Mesenchymal stem cell (in vitro differentiated cells and primary cell): ENCODE measurements around the gene SNCB.

Experiments
- DNase-seq: peaks from one replicate; pipeline ENCODE4 v3.0.0-alpha.2; 2013
- H2AFZ ChIP-seq: one replicate; pipeline ENCODE4 v1.6.1; 2013; ENCODE audit warnings: low read depth, mild to moderate bottlenecking, control low read depth, inconsistent platforms, low read length, moderate library complexity
- H2AK5ac ChIP-seq: 2 replicates; pipeline ENCODE4 v1.6.1; 2013; ENCODE audit warnings: low read length, moderate library complexity, mild to moderate bottlenecking, inconsistent platforms; ENCODE audit not compliant: severe bottlenecking
- H2BK120ac ChIP-seq: one replicate; pipeline ENCODE4 v1.6.1; 2013; ENCODE audit warnings: low read depth, mild to moderate bottlenecking, inconsistent platforms, low read length, moderate library complexity
- H2BK12ac ChIP-seq, 2 experiments: one replicate each; pipeline ENCODE4 v1.6.1; 2013; ENCODE audit warnings: inconsistent platforms in 2 of 2, low read length in 2 of 2, mild to moderate bottlenecking in 2 of 2, moderate library complexity in 2 of 2, control low read depth in 1 of 2
- H2BK15ac ChIP-seq: one replicate; pipeline ENCODE4 v1.6.1; 2013; ENCODE audit warnings: mild to moderate bottlenecking, low read depth, inconsistent platforms; ENCODE audit not compliant: poor library complexity, severe bottlenecking
- H2BK5ac ChIP-seq: 2 replicates; pipeline ENCODE4 v1.6.1; 2013; ENCODE audit warnings: low read depth, mild to moderate bottlenecking, low read length, control low read depth, inconsistent platforms; ENCODE audit not compliant: poor library complexity, severe bottlenecking
- H3K14ac ChIP-seq, 2 experiments: one replicate each; pipeline ENCODE4 v1.6.1; 2013; ENCODE audit warnings: inconsistent platforms in 2 of 2, low read length in 2 of 2, control low read depth in 1 of 2, mild to moderate bottlenecking in 1 of 2, moderate library complexity in 1 of 2
- H3K18ac ChIP-seq, 2 experiments: one replicate each; pipeline ENCODE4 v1.6.1; 2013; ENCODE audit warnings: inconsistent platforms in 2 of 2, low read length in 2 of 2, control low read depth in 1 of 2, low read depth in 1 of 2, mild to moderate bottlenecking in 1 of 2
- H3K23ac ChIP-seq, 2 experiments: one replicate each; pipeline ENCODE4 v1.6.1; 2013; ENCODE audit warnings: inconsistent platforms in 2 of 2, low read length in 2 of 2, mild to moderate bottlenecking in 2 of 2, moderate library complexity in 2 of 2, control low read depth in 1 of 2
- H3K27ac ChIP-seq: 2 replicates; pipeline ENCODE4 v1.5.1; 2013; ENCODE audit warnings: mild to moderate bottlenecking, moderate library complexity, low read length, control low read depth, inconsistent platforms; ENCODE audit not compliant: poor library complexity, severe bottlenecking
- H3K27me3 ChIP-seq, 2 experiments: 2 replicates each; pipeline versions ENCODE4 v1.6.1 to v1.7.0; 2013; ENCODE audit warnings: low read length in 2 of 2, mild to moderate bottlenecking in 2 of 2, moderate library complexity in 2 of 2, control low read depth in 1 of 2, inconsistent platforms in 1 of 2; ENCODE audit not compliant: control insufficient read depth in 1 of 2, insufficient read depth in 1 of 2
- H3K36me3 ChIP-seq, 2 experiments: 2 replicates each; pipeline versions ENCODE4 v1.6.1 to v1.7.0; 2013; ENCODE audit warnings: low read length in 2 of 2, control low read depth in 1 of 2, inconsistent platforms in 1 of 2, low read depth in 1 of 2, mild to moderate bottlenecking in 1 of 2; ENCODE audit not compliant: insufficient read depth in 2 of 2, control insufficient read depth in 1 of 2
- H3K4ac ChIP-seq, 2 experiments: one replicate each; pipeline ENCODE4 v1.6.1; 2013; ENCODE audit warnings: inconsistent platforms in 2 of 2, low read length in 2 of 2, mild to moderate bottlenecking in 2 of 2, moderate library complexity in 2 of 2, control low read depth in 1 of 2, low read depth in 1 of 2
- H3K4me1 ChIP-seq: 2 replicates; pipeline ENCODE4 v1.6.1; 2013; ENCODE audit warnings: low read depth, low read length, control low read depth; ENCODE audit not compliant: control insufficient read depth, insufficient read depth
- H3K4me2 ChIP-seq: 2 replicates; pipeline ENCODE4 v1.6.1; 2013; ENCODE audit warnings: low read length, mild to moderate bottlenecking, inconsistent platforms; ENCODE audit not compliant: poor library complexity, severe bottlenecking
- H3K4me3 ChIP-seq, 2 experiments: 2 replicates each; pipeline versions ENCODE4 v1.5.1 to v1.7.0; 2013; ENCODE audit warnings: low read length in 2 of 2, mild to moderate bottlenecking in 2 of 2, control low read depth in 1 of 2, low read depth in 1 of 2; ENCODE audit not compliant: insufficient read depth in 1 of 2
- H3K79me1 ChIP-seq: replicated peaks from 2 replicates; pipeline ENCODE4 v1.6.1; 2013; ENCODE audit warnings: mild to moderate bottlenecking, control low read depth, low read length, inconsistent platforms; ENCODE audit not compliant: poor library complexity, severe bottlenecking
- H3K9ac ChIP-seq: 2 replicates; pipeline ENCODE4 v1.7.0; 2013; ENCODE audit warnings: mild to moderate bottlenecking, low read length, moderate library complexity
- H3K9me3 ChIP-seq: 2 replicates; pipeline ENCODE4 v1.7.0; 2013; ENCODE audit warnings: mild to moderate bottlenecking, low read length; ENCODE audit not compliant: control insufficient read depth
- H4K8ac ChIP-seq: one replicate; pipeline ENCODE4 v1.6.1; 2013; ENCODE audit warnings: inconsistent platforms, mild to moderate bottlenecking, low read length, moderate library complexity
- H4K91ac ChIP-seq: one replicate; pipeline ENCODE4 v1.6.1; 2013; ENCODE audit warnings: mild to moderate bottlenecking, low read length, inconsistent platforms
- WGBS: methylation state at CpG from one replicate; pipeline ENCODE4 v1.1.7; 2013; ENCODE audit warnings: mixed read lengths; 5-methylcytosine and 5-hydroxymethylcytosine counted together

The SNCB gene

DNA sequence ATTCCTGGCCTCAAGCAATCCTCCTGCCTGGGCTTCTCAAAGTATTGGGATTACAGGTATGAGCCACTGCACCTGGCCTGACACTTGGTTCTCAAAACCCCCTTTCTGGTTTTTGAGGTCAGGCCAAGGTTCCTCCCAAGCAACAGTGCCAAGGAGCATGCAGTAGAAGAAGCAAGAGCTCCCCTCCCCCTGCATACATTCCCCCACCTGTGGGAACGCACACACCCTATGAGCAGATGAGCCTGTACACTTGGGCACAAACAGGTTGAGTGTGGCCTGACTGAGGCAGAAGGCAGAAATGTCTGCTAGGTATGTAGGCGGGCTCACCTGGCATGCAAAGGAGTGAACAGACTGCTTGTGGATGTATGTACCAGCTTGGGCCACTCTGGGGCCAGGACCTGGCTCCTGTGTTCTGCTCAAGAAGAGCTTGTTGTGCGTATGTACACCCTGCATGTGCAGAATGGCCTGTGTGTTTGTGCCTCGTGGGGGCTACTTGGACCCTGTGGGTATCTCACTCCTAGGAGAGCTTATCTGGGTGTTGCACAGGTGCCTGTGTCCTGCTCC lies 22.1 kb downstream of the SNCB start:
- H2AFZ ChIP-seq, result no peak overlapping the region
- H3K4me3 ChIP-seq, result no peak overlapping the region
- H3K9me3 ChIP-seq, result no peaks in the 10 kb centered on the region
- no peak overlapping the region for H3K9ac ChIP-seq
- H3K4me2 ChIP-seq, result no peak overlapping the region
- H3K27ac ChIP-seq, result no peak overlapping the region
- no peak overlapping the region for H3K14ac ChIP-seq
- no peak overlapping the region for H3K23ac ChIP-seq
- peaks cover 0 to 8% of the 10 kb centered on the region in 2 experiments for H3K36me3 ChIP-seq
- peaks cover 23% of the 10 kb centered on the region for H3K4me1 ChIP-seq
- H3K79me1 ChIP-seq, result peaks cover 29% of the 10 kb centered on the region
- WGBS, result 97% methylated on average over 4 of the region's 4 CpGs
- no peak overlapping the region for H4K8ac ChIP-seq
- H3K18ac ChIP-seq, result no peak overlapping the region
- no peak overlapping the region for H2BK5ac ChIP-seq
- H4K91ac ChIP-seq, result no peak overlapping the region
- no peak overlapping the region for H2BK120ac ChIP-seq
- H3K4ac ChIP-seq, result no peak overlapping the region
- H2BK15ac ChIP-seq, result no peak overlapping the region
- no peak for DNase-seq
- no peak overlapping the region for H2AK5ac ChIP-seq
- H2BK12ac ChIP-seq, result peak overlapping the region in 1 of 2 experiments; percentile 4
- H3K27me3 ChIP-seq, result no peaks in the 10 kb centered on the region

- peaks cover 36% of the 10 kb centered on the region for H3K79me1 ChIP-seq
- H3K14ac ChIP-seq, result no peak overlapping the region
- H3K4me1 ChIP-seq, result peaks cover 25% of the 10 kb centered on the region
- H3K9me3 ChIP-seq, result no peaks in the 10 kb centered on the region
- no peaks in the 10 kb centered on the region for H3K27me3 ChIP-seq
- no peak for DNase-seq
- H3K4ac ChIP-seq, result no peak overlapping the region
- H2BK15ac ChIP-seq, result no peak overlapping the region
- WGBS, result 93% methylated on average over 3 of the region's 3 CpGs
- H3K36me3 ChIP-seq, result peaks cover 0 to 8% of the 10 kb centered on the region in 2 experiments
- H2AFZ ChIP-seq, result no peak overlapping the region
- H2BK120ac ChIP-seq, result no peak overlapping the region
- no peak overlapping the region for H2AK5ac ChIP-seq
- H4K91ac ChIP-seq, result no peak overlapping the region
- no peak overlapping the region for H3K4me2 ChIP-seq
- H4K8ac ChIP-seq, result no peak overlapping the region
- H3K18ac ChIP-seq, result no peak overlapping the region
- no peak overlapping the region for H2BK12ac ChIP-seq
- no peak overlapping the region for H3K27ac ChIP-seq
- H3K4me3 ChIP-seq, result no peak overlapping the region
- no peak overlapping the region for H2BK5ac ChIP-seq
- H3K23ac ChIP-seq, result no peak overlapping the region
- no peak overlapping the region for H3K9ac ChIP-seq
Observed at GRCh38 chr5:176606875-176607274, 23.5 kb downstream of the SNCB start.

- no peak overlapping the region for H2BK120ac ChIP-seq
- H2AFZ ChIP-seq, result no peak overlapping the region
- H2BK5ac ChIP-seq, result no peak overlapping the region
- H3K18ac ChIP-seq, result no peak overlapping the region
- peaks cover 0 to 8% of the 10 kb centered on the region in 2 experiments for H3K36me3 ChIP-seq
- no peak overlapping the region for H3K4me3 ChIP-seq
- no peak overlapping the region for H3K4me2 ChIP-seq
- H3K4me1 ChIP-seq, result peaks cover 29% of the 10 kb centered on the region
- WGBS, result 0% methylated on average over 1 of the region's 3 CpGs
- no peak overlapping the region for H2BK15ac ChIP-seq
- no peaks in the 10 kb centered on the region for H3K9me3 ChIP-seq
- H3K27me3 ChIP-seq, result no peaks in the 10 kb centered on the region
- H3K4ac ChIP-seq, result no peak overlapping the region
- H4K91ac ChIP-seq, result no peak overlapping the region
- H3K23ac ChIP-seq, result no peak overlapping the region
- no peak overlapping the region for H3K27ac ChIP-seq
- no peak overlapping the region for H4K8ac ChIP-seq
- no peak overlapping the region for H3K14ac ChIP-seq
- no peak for DNase-seq
- H2BK12ac ChIP-seq, result no peak overlapping the region
- H3K79me1 ChIP-seq, result peaks cover 40% of the 10 kb centered on the region
- H3K9ac ChIP-seq, result no peak overlapping the region
- no peak overlapping the region for H2AK5ac ChIP-seq
Observed at GRCh38 chr5:176606032-176606431, 24.3 kb downstream of the SNCB start.

- Histone ChIP-seq H3K27ac (no peak overlapping the region), H3K23ac (no peak overlapping the region), H2BK12ac (no peak overlapping the region), H3K36me3 (peaks cover 9 to 22% of the 10 kb centered on the region in 2 experiments), H2AK5ac (no peak overlapping the region), H3K18ac (no peak overlapping the region), H2AFZ (no peak overlapping the region), H4K91ac (no peak overlapping the region), H2BK15ac (no peak overlapping the region), H3K14ac (no peak overlapping the region), H2BK120ac (no peak overlapping the region), H3K79me1 (peaks cover 53% of the 10 kb centered on the region), H3K4ac (no peak overlapping the region), H3K4me2 (no peak overlapping the region), H3K4me1 (peaks cover 19% of the 10 kb centered on the region), H3K4me3 (no peak overlapping the region), H3K27me3 (peaks cover 0 to 6% of the 10 kb centered on the region in 2 experiments), H3K9ac (no peak overlapping the region), H4K8ac (no peak overlapping the region), H3K9me3 (no peaks in the 10 kb centered on the region), H2BK5ac (no peak overlapping the region)
- WGBS, result 17% methylated on average over 1 of the region's 2 CpGs
- no peak for DNase-seq
Observed at GRCh38 chr5:176603091-176603490, 27.2 kb downstream of the SNCB start.
